Measurements from ENCODE around the gene LYZ. TPM values are rescaled to one million over a fixed set of nuclear protein-coding genes. Genes with fewer than 3 reads are reported as not detected.

LYZ gene
- total RNA-seq, 1 experiment from 2014 or later = 1,299 TPM

GRCh38 chr12:69338120-69338859 is 9.9 kb upstream of the LYZ start:
- DNase-seq (ENCODE audit: low spot score) = no peak

- no peak for DNase-seq (ENCODE audit: low spot score)
Measured at GRCh38 chr12:69338936-69339335, 9.2 kb upstream of the LYZ start.

GRCh38 chr12:69339999-69340398 is 8.2 kb upstream of the LYZ start:
- DNase-seq (ENCODE audit: low spot score) = no peak

- no peak for DNase-seq (ENCODE audit: low spot score)
Measured at GRCh38 chr12:69341328-69341727, 6.9 kb upstream of the LYZ start.

- no peak for DNase-seq (ENCODE audit: low spot score)
Measured at GRCh38 chr12:69342421-69342820, 5.8 kb upstream of the LYZ start.

GRCh38 chr12:69343357-69343756 is 4.8 kb upstream of the LYZ start:
- DNase-seq (ENCODE audit: low spot score) = no peak

- DNase-seq (ENCODE audit: low spot score) = no peak
Measured at GRCh38 chr12:69343885-69344612, 4.1 kb upstream of the LYZ start.

GRCh38 chr12:69345077-69345476 is 3.1 kb upstream of the LYZ start:
- no peak for DNase-seq (ENCODE audit: low spot score)

- DNase-seq (ENCODE audit: low spot score) = no peak
Measured at GRCh38 chr12:69345742-69346141, 2.4 kb upstream of the LYZ start.

- peak; percentile 62 for DNase-seq (ENCODE audit: low spot score)
Measured at GRCh38 chr12:69350002-69350626, 1.9 kb downstream of the LYZ start.

- DNase-seq (ENCODE audit: low spot score) = no peak
Measured at GRCh38 chr12:69350777-69351176, 2.6 kb downstream of the LYZ start.

GRCh38 chr12:69351462-69352236 is 3.5 kb downstream of the LYZ start:
- DNase-seq (ENCODE audit: low spot score) = no peak

- DNase-seq (ENCODE audit: low spot score) = no peak
Measured at GRCh38 chr12:69352904-69353303, 4.7 kb downstream of the LYZ start.

- DNase-seq (ENCODE audit: low spot score) = no peak
Measured at GRCh38 chr12:69354172-69354555, 6.0 kb downstream of the LYZ start.

- peak; percentile 54 for DNase-seq (ENCODE audit: low spot score)
Measured at GRCh38 chr12:69354556-69355187, 6.5 kb downstream of the LYZ start.

GRCh38 chr12:69355363-69356028 is 7.3 kb downstream of the LYZ start:
- peak; percentile 48 for DNase-seq (ENCODE audit: low spot score)

- peak; percentile 99 for DNase-seq (ENCODE audit: low spot score)
Measured at GRCh38 chr12:69359531-69360347, 11.6 kb downstream of the LYZ start, which contains the start of gene YEATS4. TSS of gene YEATS4 (plus strand) at chr12:69359743. CDS start at chr12:69359973, 230 bp downstream.

- no peak for DNase-seq (ENCODE audit: low spot score)
Measured at GRCh38 chr12:69360348-69360672, 12.1 kb downstream of the LYZ start.

GRCh38 chr12:69366796-69367195 is 18.6 kb downstream of the LYZ start:
- DNase-seq (ENCODE audit: low spot score) = no peak

GRCh38 chr12:69368171-69368570 is 20.0 kb downstream of the LYZ start:
- no peak for DNase-seq (ENCODE audit: low spot score)

Data from HT-29 (cell line).